Endometrial microvascular endothelial cells (primary cell): ENCODE results near the gene CACNA1H. TPM values are rescaled to one million over a fixed set of nuclear protein-coding genes. Genes with fewer than 3 reads are reported as not detected.
"Not testable (repeated sequence)": the region's sequence is repeated elsewhere in the genome, so short reads cannot be mapped to it uniquely, and the experiment has no call there.

Experiments
- in situ Hi-C: cut with HindIII; loops from 2 replicates; pipeline ENCODE4 v1.10.0; 2017; ENCODE audit warnings: low sequenced_read_pairs, low pct_unique_long_range_greater_than_20kb; ENCODE audit errors: inconsistent ontology term
- total RNA-seq: library from RNA; depleted of rRNA; stranded (reverse); fragments of >200 nt; gene quantifications from one replicate; pipeline ENCODE4 v1.2.3, GENCODE V29; 2015; ENCODE audit errors: inconsistent ontology term

CACNA1H gene
- total RNA-seq, 1 donor from 2014 or later: 0.09 TPM

- in situ Hi-C loops: no loop called here
Measured at GRCh38 chr16:1181404-1182315, 28.8 kb downstream of the CACNA1H start.

GRCh38 chr16:1182316-1182671 lies 29.4 kb downstream of the CACNA1H start:
- in situ Hi-C loops: no loop called here

- in situ Hi-C loops: no loop called here
Measured at GRCh38 chr16:1182950-1183907, 30.3 kb downstream of the CACNA1H start.

GRCh38 chr16:1184156-1184868 lies 31.4 kb downstream of the CACNA1H start:
- in situ Hi-C loops: no loop called here

- in situ Hi-C loops: no loop called here
Measured at GRCh38 chr16:1184980-1185379, 32.1 kb downstream of the CACNA1H start.

- in situ Hi-C loops: not testable (repeated sequence)
Measured at GRCh38 chr16:1185460-1186207, 32.7 kb downstream of the CACNA1H start.

- in situ Hi-C loops: no loop called here
Measured at GRCh38 chr16:1188432-1189189, 35.7 kb downstream of the CACNA1H start.

GRCh38 chr16:1189455-1189854 lies 36.5 kb downstream of the CACNA1H start:
- in situ Hi-C loops: no loop called here

GRCh38 chr16:1190789-1191188 lies 37.9 kb downstream of the CACNA1H start:
- in situ Hi-C loops: not testable (repeated sequence)

- in situ Hi-C loops: no loop called here
Measured at GRCh38 chr16:1192384-1193073, 39.6 kb downstream of the CACNA1H start.

- in situ Hi-C loops: no loop called here
Measured at GRCh38 chr16:1193143-1193824, 40.4 kb downstream of the CACNA1H start.

GRCh38 chr16:1193825-1194581 lies 41.1 kb downstream of the CACNA1H start:
- in situ Hi-C loops: no loop called here

- in situ Hi-C loops: no loop called here
Measured at GRCh38 chr16:1194665-1195392, 41.9 kb downstream of the CACNA1H start.

GRCh38 chr16:1195393-1195666 lies 42.4 kb downstream of the CACNA1H start:
- in situ Hi-C loops: no loop called here

- in situ Hi-C loops: no loop called here
Measured at GRCh38 chr16:1196494-1196893, 43.6 kb downstream of the CACNA1H start.
